ENCODE results near the gene SPN.
A peak's percentile ranks its signal among the peaks of the same experiment; 100 is the strongest.
"Not testable (repeated sequence)": the region's sequence is repeated elsewhere in the genome, so short reads cannot be mapped to it uniquely, and the experiment has no call there.

SPN gene

DNA sequence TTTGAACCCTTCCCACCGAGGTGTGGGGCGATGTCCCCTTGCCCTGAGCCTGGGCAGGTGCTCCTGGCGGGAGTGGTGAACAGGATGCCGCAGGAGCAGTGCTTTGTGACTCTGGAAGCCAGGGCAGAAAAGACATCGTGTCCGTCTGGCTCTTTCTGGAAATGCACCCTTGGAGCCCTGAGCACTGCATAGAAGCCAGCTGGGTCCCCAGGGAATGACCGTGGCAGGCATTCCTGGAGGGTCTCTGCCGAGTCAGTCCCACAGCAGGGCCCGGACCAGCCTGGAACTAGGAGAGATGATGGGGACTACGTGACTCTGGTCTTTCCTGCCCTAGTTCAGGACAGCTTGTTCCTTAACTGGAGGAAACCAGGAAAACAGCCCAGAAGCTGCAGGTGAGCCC is 33.7 kb upstream of the SPN start:
- in situ Hi-C loops (cut with HindIII; ENCODE audit: low pct_ligation_motif_present, low sequenced_read_pairs); H3K4me3 ChIP-seq (ENCODE audit: low read depth, low read length); H3K36me3 ChIP-seq (replicated peaks); DNase-seq; H3K27ac ChIP-seq; H3K27me3 ChIP-seq (replicated peaks): not testable (repeated sequence)

DNA sequence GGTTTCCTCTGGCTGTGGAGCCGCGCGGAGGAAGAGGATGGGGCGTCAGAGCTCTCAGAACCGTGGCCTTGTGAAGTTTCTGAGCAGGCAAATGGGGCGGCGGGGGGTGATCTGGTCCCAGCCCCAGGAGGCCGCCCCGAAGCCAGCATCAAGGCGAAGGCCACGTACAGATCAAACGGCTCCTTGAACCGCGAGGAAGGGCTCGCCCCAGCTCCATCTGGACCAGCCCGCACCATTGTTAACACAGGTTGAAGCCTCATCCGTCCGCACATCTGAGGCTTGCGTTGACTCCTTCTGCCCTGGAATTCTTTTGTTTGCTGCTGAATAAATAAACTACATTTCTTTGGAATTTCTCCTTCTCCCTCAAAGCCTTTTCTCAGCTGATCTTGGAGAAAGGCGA is 31.4 kb upstream of the SPN start:
- H3K36me3 ChIP-seq (replicated peaks); in situ Hi-C loops (cut with HindIII; ENCODE audit: low pct_ligation_motif_present, low sequenced_read_pairs); H3K27me3 ChIP-seq (replicated peaks); H3K27ac ChIP-seq; H3K4me3 ChIP-seq (ENCODE audit: low read depth, low read length); DNase-seq: not testable (repeated sequence)

DNA sequence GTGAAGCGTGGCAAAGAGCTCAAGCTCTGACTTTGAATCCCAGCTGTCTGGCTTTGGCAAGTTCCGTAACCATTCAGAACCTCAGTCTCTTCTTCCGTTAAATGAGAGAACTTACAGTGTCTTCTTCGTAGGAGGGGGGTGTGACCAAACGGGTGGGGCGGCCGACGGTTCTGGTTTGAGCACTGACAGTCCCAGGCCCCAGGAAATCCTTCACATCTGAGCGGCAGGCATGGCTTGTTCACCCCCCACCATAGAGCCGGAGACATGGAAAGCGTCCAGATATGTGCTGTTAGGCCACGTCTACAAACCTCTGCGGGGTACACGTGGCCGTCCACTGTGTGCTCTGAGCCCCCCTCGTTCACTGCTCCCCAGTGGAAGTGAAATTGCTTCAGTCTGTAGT is 27.1 kb upstream of the SPN start:
- H3K36me3 ChIP-seq (replicated peaks); DNase-seq; H3K27me3 ChIP-seq (replicated peaks); H3K4me3 ChIP-seq (ENCODE audit: low read depth, low read length); in situ Hi-C loops (cut with HindIII; ENCODE audit: low pct_ligation_motif_present, low sequenced_read_pairs); H3K27ac ChIP-seq: not testable (repeated sequence)

DNA sequence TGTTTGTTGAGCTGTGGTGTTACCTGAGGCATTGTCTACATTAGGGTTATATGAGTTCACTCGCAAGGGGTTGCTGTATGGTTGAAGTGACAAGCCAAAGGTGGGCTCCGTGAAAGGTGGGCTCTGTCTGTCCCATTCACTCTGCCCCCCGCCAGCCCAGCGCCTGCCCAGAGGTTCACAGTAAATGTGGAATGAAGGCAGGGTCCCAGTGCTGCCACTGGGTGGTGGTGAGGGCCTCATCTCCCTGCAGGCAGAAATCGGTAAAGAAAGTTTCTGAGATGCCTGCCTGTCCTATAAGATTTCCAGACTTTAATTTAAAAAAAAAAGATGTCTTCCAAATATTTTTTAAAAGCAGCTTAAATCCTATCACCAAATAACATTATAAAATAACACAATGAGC is 26.7 kb upstream of the SPN start:
- H3K4me3 ChIP-seq (ENCODE audit: low read depth, low read length); H3K36me3 ChIP-seq (replicated peaks); H3K27ac ChIP-seq; DNase-seq; in situ Hi-C loops (cut with HindIII; ENCODE audit: low pct_ligation_motif_present, low sequenced_read_pairs); H3K27me3 ChIP-seq (replicated peaks): not testable (repeated sequence)

DNA sequence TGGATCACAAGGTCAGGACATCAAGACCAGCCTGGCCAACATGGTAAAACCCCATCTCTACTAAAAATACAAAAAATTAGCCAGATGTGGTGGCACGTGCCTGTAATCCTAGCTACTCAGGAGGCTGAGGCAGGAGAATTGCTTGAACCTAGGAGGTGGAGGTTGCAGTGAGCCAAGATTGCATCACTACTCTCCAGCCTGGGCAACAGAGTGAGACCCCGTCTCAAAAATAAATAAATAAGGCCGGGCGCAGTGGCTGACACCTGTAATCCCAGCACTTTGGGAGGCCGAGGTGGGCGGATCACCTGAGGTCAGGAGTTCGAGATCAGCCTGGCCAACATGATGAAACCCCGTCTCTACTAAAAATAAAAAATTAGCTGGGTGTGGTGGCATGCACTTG is 24.3 kb upstream of the SPN start:
- H3K36me3 ChIP-seq (replicated peaks); DNase-seq; H3K27ac ChIP-seq; in situ Hi-C loops (cut with HindIII; ENCODE audit: low pct_ligation_motif_present, low sequenced_read_pairs); H3K4me3 ChIP-seq (ENCODE audit: low read depth, low read length); H3K27me3 ChIP-seq (replicated peaks): not testable (repeated sequence)

DNA sequence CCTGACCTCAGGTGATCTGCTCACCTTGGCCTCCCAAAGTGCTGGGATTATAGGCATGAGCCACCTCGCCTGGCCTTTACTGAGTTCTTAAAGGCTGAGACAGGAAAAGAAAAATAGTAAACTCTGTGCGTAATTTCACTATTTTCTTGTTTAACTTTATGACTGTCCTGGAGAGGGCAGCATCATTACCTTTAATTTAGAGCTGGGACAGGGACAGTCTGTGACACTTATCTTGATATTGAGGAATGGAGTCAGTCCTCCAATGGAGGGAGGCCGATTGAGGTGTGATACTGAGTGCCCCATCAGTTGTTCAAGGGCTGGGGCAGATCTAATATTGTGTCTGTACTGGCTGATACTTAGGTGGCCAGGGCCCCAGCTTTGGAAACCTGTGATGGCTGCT is 21.5 kb upstream of the SPN start:
- no peaks in the 10 kb centered on the region for H3K27me3 ChIP-seq (replicated peaks)
- in situ Hi-C loops (cut with HindIII; ENCODE audit: low pct_ligation_motif_present, low sequenced_read_pairs), result no loop called here
- no peak for DNase-seq
- TF ChIP-seq, protein P1, sequence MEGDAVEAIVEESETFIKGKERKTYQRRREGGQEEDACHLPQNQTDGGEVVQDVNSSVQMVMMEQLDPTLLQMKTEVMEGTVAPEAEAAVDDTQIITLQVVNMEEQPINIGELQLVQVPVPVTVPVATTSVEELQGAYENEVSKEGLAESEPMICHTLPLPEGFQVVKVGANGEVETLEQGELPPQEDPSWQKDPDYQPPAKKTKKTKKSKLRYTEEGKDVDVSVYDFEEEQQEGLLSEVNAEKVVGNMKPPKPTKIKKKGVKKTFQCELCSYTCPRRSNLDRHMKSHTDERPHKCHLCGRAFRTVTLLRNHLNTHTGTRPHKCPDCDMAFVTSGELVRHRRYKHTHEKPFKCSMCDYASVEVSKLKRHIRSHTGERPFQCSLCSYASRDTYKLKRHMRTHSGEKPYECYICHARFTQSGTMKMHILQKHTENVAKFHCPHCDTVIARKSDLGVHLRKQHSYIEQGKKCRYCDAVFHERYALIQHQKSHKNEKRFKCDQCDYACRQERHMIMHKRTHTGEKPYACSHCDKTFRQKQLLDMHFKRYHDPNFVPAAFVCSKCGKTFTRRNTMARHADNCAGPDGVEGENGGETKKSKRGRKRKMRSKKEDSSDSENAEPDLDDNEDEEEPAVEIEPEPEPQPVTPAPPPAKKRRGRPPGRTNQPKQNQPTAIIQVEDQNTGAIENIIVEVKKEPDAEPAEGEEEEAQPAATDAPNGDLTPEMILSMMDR (IDR thresholded peaks at IDR 0.05; ENCODE audit: low read depth, low read length, missing control alignments), result peak; percentile 3
- H3K27ac ChIP-seq, result no peak overlapping the region
- no peaks in the 10 kb centered on the region for H3K36me3 ChIP-seq (replicated peaks)
- no peak overlapping the region for H3K4me3 ChIP-seq (ENCODE audit: low read depth, low read length)

DNA sequence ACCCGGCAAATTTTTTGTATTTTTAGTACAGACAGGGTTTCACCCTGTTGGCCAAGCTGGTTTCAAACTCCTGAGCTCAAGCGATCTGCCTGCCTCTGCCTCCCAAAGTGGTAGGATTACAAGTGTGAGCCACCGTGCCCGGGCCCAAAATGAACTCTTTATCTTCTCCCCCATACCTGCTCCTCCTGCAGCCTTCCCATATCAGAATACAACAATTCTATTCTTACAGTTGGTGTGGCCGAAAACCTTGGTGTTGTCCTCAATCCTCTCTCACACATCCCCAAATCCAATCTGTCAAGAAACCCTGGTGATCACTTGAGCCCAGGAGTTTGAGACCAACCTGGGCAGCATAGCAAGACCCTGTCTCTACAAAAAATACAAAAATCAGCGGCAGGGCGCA is 19.5 kb upstream of the SPN start:
- no peak for DNase-seq
- Histone ChIP-seq H3K27me3 (replicated peaks) (no peaks in the 10 kb centered on the region), H3K4me3 (ENCODE audit: low read depth, low read length) (no peak overlapping the region), H3K27ac (no peak overlapping the region), H3K36me3 (replicated peaks) (no peaks in the 10 kb centered on the region)
- TF ChIP-seq, protein P1 (IDR thresholded peaks at IDR 0.05; ENCODE audit: low read depth, low read length, missing control alignments), result no peak
- in situ Hi-C loops (cut with HindIII; ENCODE audit: low pct_ligation_motif_present, low sequenced_read_pairs), result no loop called here

DNA sequence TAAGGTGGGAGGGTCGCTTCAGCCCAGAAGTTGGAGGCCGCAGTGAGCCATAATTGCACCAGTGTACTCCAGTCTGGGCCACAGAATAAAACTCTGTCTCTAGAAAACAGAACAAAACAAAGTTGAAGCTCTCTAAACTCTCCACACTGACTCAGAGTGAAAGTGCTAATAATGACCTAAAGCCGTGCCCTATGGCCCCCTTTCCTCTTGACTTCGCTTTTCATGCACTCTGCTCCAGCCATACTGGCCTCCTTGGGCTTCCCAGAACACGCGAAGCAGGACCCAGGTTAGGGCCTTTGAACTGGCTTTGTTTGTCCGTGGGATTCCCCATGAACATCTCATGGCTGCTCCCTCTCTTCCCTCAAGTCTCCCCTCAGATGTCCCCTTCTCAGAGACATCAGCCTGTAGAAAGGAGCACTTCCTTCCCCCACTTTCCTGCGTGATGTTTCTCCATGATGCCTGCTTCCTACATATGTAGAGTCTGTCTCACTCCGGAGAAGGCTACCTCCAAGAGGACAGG is 18.6 kb upstream of the SPN start:
- in situ Hi-C loops (cut with HindIII; ENCODE audit: low pct_ligation_motif_present, low sequenced_read_pairs), result no loop called here
- H3K36me3 ChIP-seq (replicated peaks), result no peaks in the 10 kb centered on the region
- DNase-seq, result no peak
- H3K27ac ChIP-seq, result no peak overlapping the region
- TF ChIP-seq, protein P1 (IDR thresholded peaks at IDR 0.05; ENCODE audit: low read depth, low read length, missing control alignments), result no peak
- no peaks in the 10 kb centered on the region for H3K27me3 ChIP-seq (replicated peaks)
- no peak overlapping the region for H3K4me3 ChIP-seq (ENCODE audit: low read depth, low read length)

Data from brain microvascular endothelial cell (primary cell).